Progenitor cell of endocrine pancreas (in vitro differentiated cells): ENCODE measurements around the gene PRMT5. TPM values are rescaled to one million over a fixed set of nuclear protein-coding genes. Genes with fewer than 3 reads are reported as not detected.

Experiments
- DNase-seq: peaks from one replicate; pipeline ENCODE4 v3.0.0; 2021; ENCODE audit warnings: low spot score; ENCODE audit not compliant: unreplicated experiment
- H3K27ac Mint-ChIP-seq: 2 replicates; pipeline ENCODE4 v1.8.0; 2021; ENCODE audit warnings: mild to moderate bottlenecking, moderate library complexity, mixed read lengths
- H3K27me3 Mint-ChIP-seq: 2 replicates; pipeline ENCODE4 v1.8.0; 2021; ENCODE audit warnings: mixed read lengths
- H3K36me3 Mint-ChIP-seq: 2 replicates; pipeline ENCODE4 v1.8.0; 2022; ENCODE audit warnings: mixed read lengths; ENCODE audit not compliant: insufficient read depth
- H3K4me1 Mint-ChIP-seq: 2 replicates; pipeline ENCODE4 v1.8.0; 2021; ENCODE audit warnings: low read depth, mixed read lengths
- H3K4me3 Mint-ChIP-seq: 2 replicates; pipeline ENCODE4 v1.8.0; 2021; ENCODE audit warnings: low read depth, mild to moderate bottlenecking, moderate library complexity, mixed read lengths
- H3K9me3 Mint-ChIP-seq: 2 replicates; pipeline ENCODE4 v1.8.0; 2021; ENCODE audit warnings: low read depth, mixed read lengths
- total RNA-seq: library from RNA; stranded (reverse); gene quantifications from 2 replicates; pipeline ENCODE4 v1.2.1, GENCODE V29; 2021
- TF ChIP-seq, protein P1 (sequence below): fragments of 200-600 bp; sonication (generic); IDR thresholded peaks from one replicate; pipeline ENCODE4 v1.5.0; 2021; ENCODE audit warnings: antibody characterized with exemption, mild to moderate bottlenecking; ENCODE audit not compliant: unreplicated experiment

The PRMT5 gene
- total RNA-seq, 1 donor from 2014 or later = 104 TPM

GRCh38 chr14:22910916-22911315 lies 18.3 kb downstream of the PRMT5 start:
- DNase-seq = no peak
- no peak overlapping the region for H3K4me3 Mint-ChIP-seq
- peaks cover 4% of the 10 kb centered on the region for H3K4me1 Mint-ChIP-seq
- peaks cover 21% of the 10 kb centered on the region for H3K36me3 Mint-ChIP-seq
- H3K27ac Mint-ChIP-seq = no peak overlapping the region
- no peaks in the 10 kb centered on the region for H3K9me3 Mint-ChIP-seq
- TF ChIP-seq, protein P1, sequence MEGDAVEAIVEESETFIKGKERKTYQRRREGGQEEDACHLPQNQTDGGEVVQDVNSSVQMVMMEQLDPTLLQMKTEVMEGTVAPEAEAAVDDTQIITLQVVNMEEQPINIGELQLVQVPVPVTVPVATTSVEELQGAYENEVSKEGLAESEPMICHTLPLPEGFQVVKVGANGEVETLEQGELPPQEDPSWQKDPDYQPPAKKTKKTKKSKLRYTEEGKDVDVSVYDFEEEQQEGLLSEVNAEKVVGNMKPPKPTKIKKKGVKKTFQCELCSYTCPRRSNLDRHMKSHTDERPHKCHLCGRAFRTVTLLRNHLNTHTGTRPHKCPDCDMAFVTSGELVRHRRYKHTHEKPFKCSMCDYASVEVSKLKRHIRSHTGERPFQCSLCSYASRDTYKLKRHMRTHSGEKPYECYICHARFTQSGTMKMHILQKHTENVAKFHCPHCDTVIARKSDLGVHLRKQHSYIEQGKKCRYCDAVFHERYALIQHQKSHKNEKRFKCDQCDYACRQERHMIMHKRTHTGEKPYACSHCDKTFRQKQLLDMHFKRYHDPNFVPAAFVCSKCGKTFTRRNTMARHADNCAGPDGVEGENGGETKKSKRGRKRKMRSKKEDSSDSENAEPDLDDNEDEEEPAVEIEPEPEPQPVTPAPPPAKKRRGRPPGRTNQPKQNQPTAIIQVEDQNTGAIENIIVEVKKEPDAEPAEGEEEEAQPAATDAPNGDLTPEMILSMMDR = no peak
- no peaks in the 10 kb centered on the region for H3K27me3 Mint-ChIP-seq

- no peak overlapping the region for H3K4me3 Mint-ChIP-seq
- no peaks in the 10 kb centered on the region for H3K9me3 Mint-ChIP-seq
- peaks cover 4% of the 10 kb centered on the region for H3K4me1 Mint-ChIP-seq
- H3K27me3 Mint-ChIP-seq = no peaks in the 10 kb centered on the region
- peaks cover 34% of the 10 kb centered on the region for H3K36me3 Mint-ChIP-seq
- TF ChIP-seq, protein P1 = no peak
- H3K27ac Mint-ChIP-seq = no peak overlapping the region
- DNase-seq = no peak
These were observed 20.6 kb downstream of the PRMT5 start for GRCh38 chr14:22908601-22909000.

DNA sequence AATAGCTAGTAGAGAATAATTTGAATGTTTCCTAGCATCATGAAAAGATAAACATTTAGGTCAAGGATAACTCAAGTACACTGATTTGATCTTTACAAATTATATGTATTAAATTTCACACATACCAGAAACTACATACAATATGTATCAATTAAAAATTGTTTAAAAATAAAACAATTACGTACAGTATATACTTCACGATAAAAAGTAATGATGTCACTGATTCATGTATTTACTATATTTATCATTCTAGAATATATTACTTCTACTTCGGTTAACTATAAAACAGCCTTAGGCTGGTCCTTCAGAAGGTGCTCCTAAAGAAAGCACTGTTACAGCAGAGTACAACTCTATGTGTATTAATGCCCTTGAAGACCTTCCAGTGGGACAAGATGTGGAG lies 21.7 kb downstream of the PRMT5 start:
- Mint-ChIP-seq H3K4me3 (no peak overlapping the region), H3K9me3 (no peaks in the 10 kb centered on the region), H3K36me3 (peaks cover 34% of the 10 kb centered on the region), H3K4me1 (peaks cover 3% of the 10 kb centered on the region), H3K27me3 (no peaks in the 10 kb centered on the region), H3K27ac (no peak overlapping the region)
- DNase-seq = no peak
- TF ChIP-seq, protein P1 = no peak

GRCh38 chr14:22906073-22906472 lies 23.1 kb downstream of the PRMT5 start:
- Mint-ChIP-seq H3K36me3 (peaks cover 39% of the 10 kb centered on the region), H3K4me3 (no peak overlapping the region), H3K27ac (no peak overlapping the region), H3K9me3 (no peaks in the 10 kb centered on the region), H3K4me1 (no peaks in the 10 kb centered on the region), H3K27me3 (no peaks in the 10 kb centered on the region)
- TF ChIP-seq, protein P1 = no peak
- no peak for DNase-seq

GRCh38 chr14:22905627-22906026 lies 23.5 kb downstream of the PRMT5 start:
- no peaks in the 10 kb centered on the region for H3K27me3 Mint-ChIP-seq
- TF ChIP-seq, protein P1 = no peak
- no peaks in the 10 kb centered on the region for H3K9me3 Mint-ChIP-seq
- no peaks in the 10 kb centered on the region for H3K4me1 Mint-ChIP-seq
- no peak overlapping the region for H3K27ac Mint-ChIP-seq
- H3K4me3 Mint-ChIP-seq = no peak overlapping the region
- no peak for DNase-seq
- peaks cover 43% of the 10 kb centered on the region for H3K36me3 Mint-ChIP-seq
